ENCODE results near the gene VEGFB.

VEGFB gene

GRCh38 chr11:64211181-64211872, 23.1 kb upstream of the VEGFB start:
- no peak for DNase-seq

DNA sequence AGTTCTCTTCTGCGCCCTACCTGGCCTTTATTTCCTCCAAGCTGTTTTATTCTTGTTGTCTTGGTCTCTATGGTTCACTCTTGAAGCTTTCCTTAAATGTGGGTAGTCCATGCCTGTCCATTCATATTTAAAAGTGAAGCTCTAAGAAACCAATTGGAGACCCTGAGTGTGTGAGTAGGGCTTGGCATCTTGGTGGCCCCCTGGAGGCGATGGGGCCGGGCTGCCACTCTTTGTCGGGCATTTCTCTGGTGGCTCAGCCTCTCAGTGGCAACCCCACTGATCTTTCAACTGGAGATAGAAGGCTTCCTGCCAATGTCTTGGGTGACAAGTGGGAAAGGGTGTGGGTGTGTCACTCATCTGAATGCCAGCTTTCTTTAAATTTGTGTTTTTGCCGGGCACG, 17.5 kb upstream of the VEGFB start:
- no peak for DNase-seq

DNA sequence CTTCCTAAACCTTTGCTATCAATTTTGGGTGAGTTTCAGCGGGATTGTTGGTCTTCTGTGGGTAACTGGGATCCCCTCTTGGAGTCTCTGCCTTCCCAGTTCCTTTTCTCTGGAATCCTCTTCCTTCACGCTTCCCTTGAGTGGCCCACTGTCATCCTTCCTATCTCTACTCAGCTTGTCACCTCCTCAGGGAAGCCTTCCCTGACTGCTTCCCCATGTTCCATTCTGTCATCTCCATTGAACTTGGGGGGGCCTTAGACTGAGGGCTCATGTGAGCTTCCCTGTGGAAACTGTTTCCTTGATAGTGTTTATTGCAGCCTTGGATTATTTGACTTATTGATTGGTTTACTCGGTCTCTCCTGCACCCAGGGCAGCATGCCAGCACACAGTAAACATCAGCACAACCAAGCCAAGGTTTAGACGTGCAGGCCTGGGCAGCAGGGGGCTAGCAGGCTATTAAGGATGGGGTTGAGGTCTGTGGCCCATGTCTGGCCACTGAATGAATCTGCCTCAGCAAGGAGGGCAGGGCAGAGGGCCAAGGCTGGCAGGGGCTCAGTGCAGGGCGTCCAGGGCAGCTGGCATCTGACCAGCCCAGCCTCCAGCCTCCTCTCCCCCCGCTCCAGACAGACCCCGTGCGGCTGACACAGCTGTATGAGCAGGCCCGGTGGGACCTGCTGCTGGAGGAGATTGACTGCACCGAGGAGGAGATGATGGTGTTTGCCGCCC, 15.6 kb upstream of the VEGFB start:
- DNase-seq, result peak; percentile 91

- DNase-seq, result no peak
These were observed 15.1 kb upstream of the VEGFB start for GRCh38 chr11:64219354-64219684.

DNA sequence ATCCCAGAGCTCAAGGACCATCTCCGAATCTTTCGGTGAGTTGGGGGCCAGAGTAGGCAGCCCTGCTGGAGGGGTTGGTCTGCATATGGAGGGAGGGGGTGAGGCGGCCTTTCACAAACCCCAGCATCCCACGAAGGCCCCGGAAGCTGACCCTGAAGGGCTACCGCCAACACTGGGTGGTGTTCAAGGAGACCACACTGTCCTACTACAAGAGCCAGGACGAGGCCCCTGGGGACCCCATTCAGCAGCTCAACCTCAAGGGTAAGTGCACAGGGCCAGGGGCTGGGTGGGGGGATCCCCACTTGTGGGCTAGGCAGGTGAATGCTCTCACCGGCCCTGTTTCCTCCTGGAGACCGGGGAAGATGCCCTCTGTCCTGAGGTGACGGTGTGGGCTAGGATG, 14.6 kb upstream of the VEGFB start:
- no peak for DNase-seq

GRCh38 chr11:64220271-64220670, 14.1 kb upstream of the VEGFB start:
- no peak for DNase-seq

DNA sequence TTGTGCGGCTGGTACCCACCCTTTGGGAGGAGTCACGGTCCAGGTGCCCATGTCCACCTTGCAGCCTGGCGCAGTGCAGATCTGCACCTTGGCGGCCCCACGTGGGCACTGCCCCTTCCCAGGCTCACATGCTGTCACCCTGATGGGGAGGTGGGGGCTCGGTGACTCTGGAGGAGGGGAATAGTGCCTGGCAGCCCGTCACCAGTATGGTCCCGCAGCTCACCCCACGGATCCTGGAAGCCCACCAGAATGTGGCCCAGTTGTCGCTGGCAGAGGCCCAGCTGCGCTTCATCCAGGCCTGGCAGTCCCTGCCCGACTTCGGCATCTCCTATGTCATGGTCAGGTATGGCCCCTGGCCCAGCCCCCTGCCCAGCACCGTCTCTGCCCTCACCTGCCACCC, 13.6 kb upstream of the VEGFB start:
- no peak for DNase-seq

DNA sequence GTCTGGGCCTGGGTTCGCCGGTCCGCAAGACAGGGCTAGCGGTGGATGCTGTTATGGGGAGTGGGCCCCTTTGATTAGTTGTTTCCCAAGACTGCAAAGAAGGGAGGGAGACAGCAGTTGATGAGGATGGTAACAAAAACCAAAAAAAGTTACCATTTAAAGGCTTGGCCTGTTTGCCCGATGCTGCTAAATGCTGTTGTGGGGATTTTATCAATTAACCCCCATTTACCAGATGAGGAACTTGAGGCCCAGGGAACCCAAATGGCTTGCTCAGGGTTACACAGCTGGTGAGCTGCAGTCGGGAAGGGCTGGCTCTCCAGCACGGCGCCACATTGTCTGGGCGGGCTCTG, 11.8 kb upstream of the VEGFB start:
- DNase-seq, result peak; percentile 27

GRCh38 chr11:64223001-64223651, 11.3 kb upstream of the VEGFB start:
- no peak for DNase-seq

GRCh38 chr11:64224151-64224890, 10.1 kb upstream of the VEGFB start:
- DNase-seq, result no peak

- no peak for DNase-seq
These were observed 9.3 kb upstream of the VEGFB start for GRCh38 chr11:64224891-64225607.

DNA sequence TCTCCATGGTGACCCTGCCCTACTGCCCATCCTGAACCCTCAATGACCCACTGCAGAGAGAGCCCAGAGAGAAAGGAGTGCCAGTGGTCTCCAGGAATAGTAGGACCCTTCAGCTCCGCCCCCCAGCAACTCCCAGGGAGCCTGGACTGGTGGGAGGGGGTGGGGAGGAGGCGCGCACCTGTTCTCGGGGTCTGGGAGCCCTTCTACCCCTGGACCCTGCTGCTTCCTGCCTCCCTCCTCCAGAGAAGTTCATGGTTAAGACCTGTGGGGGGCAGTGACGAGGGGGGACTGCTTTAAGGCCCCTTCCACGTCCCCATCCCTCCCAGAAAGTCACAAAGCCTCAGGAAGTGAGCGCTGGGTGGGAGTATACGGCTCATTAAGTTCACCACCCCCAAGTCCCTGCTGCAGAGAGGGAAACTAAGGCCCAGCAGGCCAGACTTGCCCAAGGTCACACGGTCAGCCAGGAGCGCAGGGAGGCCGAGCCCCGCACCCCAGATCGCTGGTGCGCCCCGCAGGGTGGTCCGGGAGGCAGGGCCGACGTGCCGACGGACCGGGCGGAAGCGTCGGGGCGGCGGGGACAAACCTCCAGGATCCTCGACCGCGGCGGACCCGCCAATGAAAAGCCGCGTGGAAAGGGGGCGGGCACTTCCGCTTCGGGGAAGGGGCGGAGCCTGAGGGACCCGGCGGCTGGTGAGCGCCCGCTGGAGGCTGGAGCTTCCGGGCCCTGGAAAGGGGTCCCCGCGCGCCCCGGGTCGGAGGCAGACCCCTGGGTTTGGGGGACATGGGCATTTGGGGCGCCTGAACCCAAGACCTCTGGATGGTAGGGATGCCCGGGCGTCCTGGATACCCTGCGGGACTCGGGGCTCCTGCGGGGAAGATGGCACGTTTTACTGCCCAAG, 8.5 kb upstream of the VEGFB start, which contains the start of the genes NUDT22 and TRPT1:
TSS of gene NUDT22 (plus strand) at position 667 of the 899 bp plus-strand sequence. CDS start 379 bp downstream, outside the sequence.
TSS of gene TRPT1 (minus strand) at position 579 of the 899 bp plus-strand sequence. CDS start at position 253, 326 bp downstream.
- peak; percentile 92 for DNase-seq

GRCh38 chr11:64226507-64227051, 7.8 kb upstream of the VEGFB start:
- peak; percentile 61 for DNase-seq

GRCh38 chr11:64227405-64227956, 6.9 kb upstream of the VEGFB start:
- DNase-seq, result no peak

DNA sequence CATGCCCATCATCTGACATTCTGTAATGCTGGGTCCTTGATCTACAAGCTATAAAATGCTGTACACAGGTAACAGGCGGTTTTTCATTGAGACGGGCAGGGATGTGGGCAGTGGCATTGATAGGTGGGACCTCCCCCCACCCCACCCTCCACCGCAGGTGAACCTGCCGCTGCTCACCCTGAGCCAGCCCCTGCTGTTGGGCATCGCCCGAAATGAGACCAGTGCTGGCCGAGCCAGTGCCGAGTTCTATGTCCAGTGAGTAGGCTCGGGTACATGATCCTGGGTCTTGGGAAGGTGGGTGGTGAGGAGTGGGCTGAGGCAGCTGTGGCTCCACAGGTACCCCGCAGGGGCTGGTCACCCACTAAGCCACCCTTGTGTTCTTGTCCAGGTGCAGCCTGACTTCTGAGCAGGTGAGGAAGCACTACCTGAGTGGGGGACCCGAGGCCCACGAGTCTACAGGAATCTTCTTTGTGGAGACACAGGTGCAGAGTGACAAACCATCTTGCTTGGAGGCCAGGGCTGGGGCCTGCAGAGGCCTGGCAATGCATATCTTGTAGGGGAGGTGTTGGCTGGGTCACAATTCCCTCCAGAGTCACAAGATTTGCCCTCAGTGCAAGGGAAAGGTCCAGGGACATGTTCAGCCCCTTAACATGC, 5.2 kb upstream of the VEGFB start:
- no peak for DNase-seq

GRCh38 chr11:64229744-64230170, 4.6 kb upstream of the VEGFB start:
- no peak for DNase-seq

DNA sequence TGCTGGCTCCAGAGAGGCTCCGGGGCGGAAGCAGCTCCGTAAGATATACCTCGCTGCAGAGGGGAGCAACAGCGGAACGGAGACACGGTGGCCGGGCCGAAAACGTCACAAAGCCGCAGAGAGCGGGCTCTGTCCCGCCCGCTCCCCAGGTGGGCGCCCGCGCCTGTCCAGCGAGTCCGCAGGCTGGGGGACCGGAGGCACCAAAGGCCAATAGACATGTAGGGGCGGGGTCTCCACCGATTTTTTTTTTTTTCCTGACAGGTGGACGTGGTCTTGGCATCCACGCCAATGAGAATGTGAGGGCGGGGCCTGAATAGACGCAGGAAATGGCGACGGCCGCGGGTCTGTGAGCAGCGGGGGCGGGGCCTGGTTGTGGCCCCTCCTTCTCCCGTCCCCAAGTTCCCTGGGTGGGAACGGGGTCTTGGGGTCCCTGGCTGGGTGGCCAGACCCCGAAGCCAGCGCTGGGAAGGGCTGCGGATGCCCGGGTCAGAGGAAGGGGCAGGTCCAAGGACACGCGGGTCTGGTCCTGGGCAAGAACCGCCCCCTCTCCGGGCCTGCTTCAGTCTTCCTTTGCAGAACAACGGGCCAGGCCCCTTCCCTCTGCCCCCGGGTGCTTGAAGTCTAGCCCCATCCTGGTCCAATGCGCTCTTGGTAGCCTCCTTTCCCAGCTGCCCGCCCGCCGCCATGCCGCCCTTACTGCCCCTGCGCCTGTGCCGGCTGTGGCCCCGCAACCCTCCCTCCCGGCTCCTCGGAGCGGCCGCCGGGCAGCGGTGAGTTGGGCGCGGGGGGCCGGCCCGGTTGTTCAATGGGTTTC, 4.0 kb upstream of the VEGFB start, which contains the start of gene DNAJC4:
TSS of gene DNAJC4 (plus strand) at position 378 of the 814 bp plus-strand sequence. CDS start at position 685, 307 bp downstream.
- peak; percentile 98 for DNase-seq

- DNase-seq, result no peak
These were observed 3.4 kb upstream of the VEGFB start for GRCh38 chr11:64230985-64231365.

GRCh38 chr11:64231546-64231945, 2.8 kb upstream of the VEGFB start:
- no peak for DNase-seq
